Osteoblast (primary cell): ENCODE results near the gene NR1D1. TPM values are rescaled to one million over a fixed set of nuclear protein-coding genes. Genes with fewer than 3 reads are reported as not detected.

Source experiments
- DNase-seq: peaks from one replicate; pipeline ENCODE4 v3.0.0; 2011; ENCODE audit warnings: low spot score, mixed read lengths; ENCODE audit not compliant: insufficient read length; ENCODE audit errors: missing footprints
- H2AFZ ChIP-seq: 2 replicates; pipeline ENCODE4 v1.6.0; 2011; ENCODE audit warnings: mild to moderate bottlenecking, low read length
- H3K27ac ChIP-seq: 2 replicates; pipeline ENCODE4 v1.5.1; 2011; ENCODE audit warnings: mild to moderate bottlenecking, low read depth, low read length, moderate library complexity
- H3K27me3 ChIP-seq: 2 replicates; pipeline ENCODE4 v1.6.0; 2012; ENCODE audit warnings: mild to moderate bottlenecking, control low read depth, inconsistent platforms, low read length, moderate library complexity; ENCODE audit not compliant: insufficient read depth
- H3K36me3 ChIP-seq: 2 replicates; pipeline ENCODE4 v1.5.1; 2011; ENCODE audit warnings: mild to moderate bottlenecking, low read length, control low read depth, moderate library complexity; ENCODE audit not compliant: insufficient read depth
- H3K4me1 ChIP-seq: 2 replicates; pipeline ENCODE4 v1.5.1; 2011; ENCODE audit warnings: mild to moderate bottlenecking, low read length, control low read depth, moderate library complexity; ENCODE audit not compliant: insufficient read depth
- H3K4me2 ChIP-seq: 2 replicates; pipeline ENCODE4 v1.6.0; 2011; ENCODE audit warnings: mild to moderate bottlenecking, low read length; ENCODE audit not compliant: insufficient read depth
- H3K4me3 ChIP-seq: fragments of 200-600 bp; sonication (generic); 3 replicates; pipeline ENCODE4 v1.5.1; 2012; ENCODE audit warnings: mild to moderate bottlenecking, low read length, inconsistent platforms; ENCODE audit not compliant: insufficient read depth
- H3K79me2 ChIP-seq: 2 replicates; pipeline ENCODE4 v1.6.0; 2012; ENCODE audit warnings: mild to moderate bottlenecking, low read length, control low read depth, inconsistent platforms; ENCODE audit not compliant: insufficient read depth
- H3K9me3 ChIP-seq: 2 replicates; pipeline ENCODE4 v1.5.1; 2011; ENCODE audit warnings: low read depth, low read length, control low read depth
- H4K20me1 ChIP-seq: 2 replicates; pipeline ENCODE4 v1.6.0; 2012; ENCODE audit warnings: mild to moderate bottlenecking, low read length, control low read depth; ENCODE audit not compliant: insufficient read depth
- CTCF ChIP-seq: IDR thresholded peaks from 2 replicates; pipeline ENCODE4 v1.5.1; 2011; ENCODE audit warnings: mild to moderate bottlenecking, low read depth, low read length, moderate library complexity; ENCODE audit errors: extremely low read depth
- total RNA-seq: library from RNA; depleted of rRNA; stranded (reverse); fragments of >200 nt; gene quantifications from 2 replicates; pipeline ENCODE4 v1.2.3, GENCODE V29; 2012

Gene NR1D1
- total RNA-seq, 1 donor, result 5.1 TPM

GRCh38 chr17:40129498-40129897 is 29.1 kb upstream of the NR1D1 start:
- H3K79me2 ChIP-seq, result peaks cover 84% of the 10 kb centered on the region
- H3K36me3 ChIP-seq, result peaks cover 85% of the 10 kb centered on the region
- H2AFZ ChIP-seq, result no peak overlapping the region
- H3K27ac ChIP-seq, result no peak overlapping the region
- H3K4me2 ChIP-seq, result no peak overlapping the region
- peaks cover 2% of the 10 kb centered on the region for H3K4me1 ChIP-seq
- H3K4me3 ChIP-seq, result no peak overlapping the region
- no peaks in the 10 kb centered on the region for H3K27me3 ChIP-seq
- peaks cover 31% of the 10 kb centered on the region for H4K20me1 ChIP-seq
- DNase-seq, result no peak
- no peaks in the 10 kb centered on the region for H3K9me3 ChIP-seq
- TF ChIP-seq CTCF, result no peak

GRCh38 chr17:40124279-40125141 is 24.1 kb upstream of the NR1D1 start:
- Histone ChIP-seq H3K27ac (peak overlapping the region; percentile 10), H3K79me2 (peaks cover 78% of the 10 kb centered on the region), H3K4me1 (peaks cover 23% of the 10 kb centered on the region), H2AFZ (no peak overlapping the region), H3K9me3 (no peaks in the 10 kb centered on the region), H3K4me2 (peak overlapping the region; percentile 99), H3K27me3 (no peaks in the 10 kb centered on the region), H4K20me1 (peaks cover 39% of the 10 kb centered on the region), H3K4me3 (peak overlapping the region; percentile 100), H3K36me3 (peaks cover 37% of the 10 kb centered on the region)
- DNase-seq, result peak; percentile 73
- TF ChIP-seq CTCF, result no peak

- no peaks in the 10 kb centered on the region for H3K27me3 ChIP-seq
- H3K4me2 ChIP-seq, result peak overlapping the region; percentile 99
- H3K4me3 ChIP-seq, result peak overlapping the region; percentile 100
- DNase-seq, result peak; percentile 8
- peaks cover 39% of the 10 kb centered on the region for H4K20me1 ChIP-seq
- TF ChIP-seq CTCF, result no peak
- H3K4me1 ChIP-seq, result peaks cover 23% of the 10 kb centered on the region
- H3K9me3 ChIP-seq, result no peaks in the 10 kb centered on the region
- peaks cover 74% of the 10 kb centered on the region for H3K79me2 ChIP-seq
- H2AFZ ChIP-seq, result no peak overlapping the region
- peaks cover 29% of the 10 kb centered on the region for H3K36me3 ChIP-seq
- peak overlapping the region; percentile 76 for H3K27ac ChIP-seq
These were observed 23.4 kb upstream of the NR1D1 start for GRCh38 chr17:40123811-40124114.

GRCh38 chr17:40122999-40123810 is 22.8 kb upstream of the NR1D1 start:
- Histone ChIP-seq H3K4me3 (peak overlapping the region; percentile 100), H3K4me1 (peaks cover 23% of the 10 kb centered on the region), H2AFZ (no peak overlapping the region), H3K27ac (peak overlapping the region; percentile 76), H4K20me1 (peaks cover 39% of the 10 kb centered on the region), H3K9me3 (no peaks in the 10 kb centered on the region), H3K79me2 (peaks cover 72% of the 10 kb centered on the region), H3K4me2 (peak overlapping the region; percentile 99), H3K36me3 (peaks cover 26% of the 10 kb centered on the region), H3K27me3 (no peaks in the 10 kb centered on the region)
- no peak for TF ChIP-seq CTCF
- peak; percentile 92 for DNase-seq
